GM12892 (cell line): Measurements from ENCODE around the gene CCR3.

Experiments used
- POLR2A ChIP-seq: IDR thresholded peaks from 2 replicates; pipeline ENCODE4 v1.6.1; 2011; ENCODE audit warnings: low read depth, low read length, control low read depth
- POLR2AphosphoS5 ChIP-seq: IDR thresholded peaks from 2 replicates; pipeline ENCODE4 v1.6.1; 2011; ENCODE audit warnings: low read depth, low read length, control low read depth
- TAF1 ChIP-seq: IDR thresholded peaks from 2 replicates; pipeline ENCODE4 v1.6.1; 2011; ENCODE audit warnings: low read depth, mild to moderate bottlenecking, control low read depth, low read length, borderline replicate concordance

DNA sequence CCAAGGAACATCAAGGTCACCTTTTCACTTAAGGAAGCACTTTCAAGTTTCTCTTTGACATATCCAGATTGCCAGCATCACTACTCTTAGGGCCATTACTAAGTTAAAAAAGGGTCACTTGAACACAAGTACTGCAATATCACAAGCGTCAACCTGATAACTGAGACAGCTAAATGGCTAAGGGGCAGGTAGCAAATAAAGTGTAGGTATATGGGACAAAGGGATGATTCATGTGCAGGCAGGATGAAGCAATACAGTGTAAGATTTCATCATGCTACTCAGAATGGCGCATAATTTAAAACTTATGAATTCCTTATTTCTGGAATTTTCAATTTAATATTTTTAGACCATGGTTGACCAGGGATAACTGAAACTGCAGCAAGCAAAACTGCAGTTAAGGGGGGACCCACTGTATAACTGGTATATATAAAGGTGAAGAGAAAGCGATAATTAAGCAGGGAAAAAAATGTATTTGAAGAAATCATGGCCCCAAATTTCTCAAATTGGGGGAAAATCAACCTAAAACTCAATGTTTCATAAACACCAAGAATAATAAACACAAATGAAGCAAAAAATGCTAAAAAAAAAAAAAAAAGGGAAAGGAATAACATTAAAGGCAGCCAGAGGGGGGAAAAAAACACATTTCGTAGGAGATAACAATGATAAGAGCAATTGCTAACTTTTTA is 47.2 kb upstream of the CCR3 start:
- TF ChIP-seq POLR2A: no peak
- no peak for TF ChIP-seq TAF1
- no peak for TF ChIP-seq POLR2AphosphoS5
